ENCODE data around the gene BCL2.

- TF ChIP-seq CTCF (IDR thresholded peaks at IDR 0.05) = no peak
- no peak for TF ChIP-seq EZH2phosphoT487 (IDR thresholded peaks at IDR 0.05)
Measured at GRCh38 chr18:63297687-63298399, 21.7 kb downstream of the BCL2 start.
